Ovary (tissue), 3 donors: ENCODE measurements around the gene PTH1R.

Source experiments
- CTCF ChIP-seq, 3 donors: fragments of 450-650 bp in 2 of 3; fragments of 200-600 bp in 1 of 3; IDR thresholded peaks; one replicate each; pipeline versions ENCODE4 v1.5.1 to v1.8.0; 2016 to 2022; ENCODE audit warnings: antibody characterized with exemption in 3 of 3, mild to moderate bottlenecking in 1 of 3
- EP300 ChIP-seq: sonication (generic); formaldehyde crosslinking; IDR thresholded peaks from one replicate; pipeline ENCODE4 v1.6.1; 2017; ENCODE audit warnings: antibody characterized with exemption
- POLR2A ChIP-seq: fragments of 450-650 bp; IDR thresholded peaks from one replicate; pipeline ENCODE4 v1.6.1; 2017; ENCODE audit warnings: antibody characterized with exemption, mild to moderate bottlenecking, moderate library complexity
- donor health status: DM: no; HTN: no; CAD: no.

GRCh38 chr3:46917257-46917656 lies 39.7 kb downstream of the PTH1R start:
- TF ChIP-seq CTCF (IDR thresholded peaks at IDR 0.05): no peak
- TF ChIP-seq POLR2A: no peak
- TF ChIP-seq EP300: no peak
